Progenitor cell of endocrine pancreas (in vitro differentiated cells): Measurements from ENCODE around the gene CEP250. TPM values are rescaled to one million over a fixed set of nuclear protein-coding genes. Genes with fewer than 3 reads are reported as not detected.

Source experiments
- DNase-seq: peaks from one replicate; pipeline ENCODE4 v3.0.0; 2021; ENCODE audit warnings: low spot score; ENCODE audit not compliant: unreplicated experiment
- H3K27ac Mint-ChIP-seq: 2 replicates; pipeline ENCODE4 v1.8.0; 2021; ENCODE audit warnings: mild to moderate bottlenecking, moderate library complexity, mixed read lengths
- H3K27me3 Mint-ChIP-seq: 2 replicates; pipeline ENCODE4 v1.8.0; 2021; ENCODE audit warnings: mixed read lengths
- H3K36me3 Mint-ChIP-seq: 2 replicates; pipeline ENCODE4 v1.8.0; 2022; ENCODE audit warnings: mixed read lengths; ENCODE audit not compliant: insufficient read depth
- H3K4me1 Mint-ChIP-seq: 2 replicates; pipeline ENCODE4 v1.8.0; 2021; ENCODE audit warnings: low read depth, mixed read lengths
- H3K4me3 Mint-ChIP-seq: 2 replicates; pipeline ENCODE4 v1.8.0; 2021; ENCODE audit warnings: low read depth, mild to moderate bottlenecking, moderate library complexity, mixed read lengths
- H3K9me3 Mint-ChIP-seq: 2 replicates; pipeline ENCODE4 v1.8.0; 2021; ENCODE audit warnings: low read depth, mixed read lengths
- total RNA-seq: library from RNA; stranded (reverse); gene quantifications from 2 replicates; pipeline ENCODE4 v1.2.1, GENCODE V29; 2021
- TF ChIP-seq, protein P1 (sequence below): fragments of 200-600 bp; sonication (generic); IDR thresholded peaks from one replicate; pipeline ENCODE4 v1.5.0; 2021; ENCODE audit warnings: antibody characterized with exemption, mild to moderate bottlenecking; ENCODE audit not compliant: unreplicated experiment

The CEP250 gene
- total RNA-seq, 1 donor from 2014 or later = 76.9 TPM

DNA sequence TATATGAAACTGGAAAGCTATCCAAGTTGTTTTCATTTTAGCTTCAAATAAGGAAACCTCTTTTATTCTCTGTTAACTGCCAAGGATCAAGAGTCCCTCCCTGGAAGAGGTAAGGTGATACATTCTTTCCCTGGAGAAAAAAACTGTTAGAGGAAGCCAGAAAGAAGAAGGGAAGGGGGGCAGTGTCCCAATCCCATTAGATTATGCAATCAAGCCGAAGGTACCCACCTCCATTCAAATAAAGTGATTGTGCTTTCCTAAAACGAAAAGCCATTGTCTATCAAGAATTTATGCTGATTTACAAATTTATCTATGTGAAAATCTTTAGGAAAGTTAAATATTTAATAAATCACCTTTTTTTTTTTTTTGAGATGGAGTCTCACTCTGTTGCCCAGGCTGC lies 34.1 kb upstream of the CEP250 start:
- Mint-ChIP-seq H3K9me3 (no peaks in the 10 kb centered on the region), H3K36me3 (no peaks in the 10 kb centered on the region), H3K27ac (no peak overlapping the region), H3K27me3 (peaks cover 12% of the 10 kb centered on the region), H3K4me3 (no peak overlapping the region), H3K4me1 (no peaks in the 10 kb centered on the region)
- TF ChIP-seq, protein P1, sequence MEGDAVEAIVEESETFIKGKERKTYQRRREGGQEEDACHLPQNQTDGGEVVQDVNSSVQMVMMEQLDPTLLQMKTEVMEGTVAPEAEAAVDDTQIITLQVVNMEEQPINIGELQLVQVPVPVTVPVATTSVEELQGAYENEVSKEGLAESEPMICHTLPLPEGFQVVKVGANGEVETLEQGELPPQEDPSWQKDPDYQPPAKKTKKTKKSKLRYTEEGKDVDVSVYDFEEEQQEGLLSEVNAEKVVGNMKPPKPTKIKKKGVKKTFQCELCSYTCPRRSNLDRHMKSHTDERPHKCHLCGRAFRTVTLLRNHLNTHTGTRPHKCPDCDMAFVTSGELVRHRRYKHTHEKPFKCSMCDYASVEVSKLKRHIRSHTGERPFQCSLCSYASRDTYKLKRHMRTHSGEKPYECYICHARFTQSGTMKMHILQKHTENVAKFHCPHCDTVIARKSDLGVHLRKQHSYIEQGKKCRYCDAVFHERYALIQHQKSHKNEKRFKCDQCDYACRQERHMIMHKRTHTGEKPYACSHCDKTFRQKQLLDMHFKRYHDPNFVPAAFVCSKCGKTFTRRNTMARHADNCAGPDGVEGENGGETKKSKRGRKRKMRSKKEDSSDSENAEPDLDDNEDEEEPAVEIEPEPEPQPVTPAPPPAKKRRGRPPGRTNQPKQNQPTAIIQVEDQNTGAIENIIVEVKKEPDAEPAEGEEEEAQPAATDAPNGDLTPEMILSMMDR = no peak
- no peak for DNase-seq

DNA sequence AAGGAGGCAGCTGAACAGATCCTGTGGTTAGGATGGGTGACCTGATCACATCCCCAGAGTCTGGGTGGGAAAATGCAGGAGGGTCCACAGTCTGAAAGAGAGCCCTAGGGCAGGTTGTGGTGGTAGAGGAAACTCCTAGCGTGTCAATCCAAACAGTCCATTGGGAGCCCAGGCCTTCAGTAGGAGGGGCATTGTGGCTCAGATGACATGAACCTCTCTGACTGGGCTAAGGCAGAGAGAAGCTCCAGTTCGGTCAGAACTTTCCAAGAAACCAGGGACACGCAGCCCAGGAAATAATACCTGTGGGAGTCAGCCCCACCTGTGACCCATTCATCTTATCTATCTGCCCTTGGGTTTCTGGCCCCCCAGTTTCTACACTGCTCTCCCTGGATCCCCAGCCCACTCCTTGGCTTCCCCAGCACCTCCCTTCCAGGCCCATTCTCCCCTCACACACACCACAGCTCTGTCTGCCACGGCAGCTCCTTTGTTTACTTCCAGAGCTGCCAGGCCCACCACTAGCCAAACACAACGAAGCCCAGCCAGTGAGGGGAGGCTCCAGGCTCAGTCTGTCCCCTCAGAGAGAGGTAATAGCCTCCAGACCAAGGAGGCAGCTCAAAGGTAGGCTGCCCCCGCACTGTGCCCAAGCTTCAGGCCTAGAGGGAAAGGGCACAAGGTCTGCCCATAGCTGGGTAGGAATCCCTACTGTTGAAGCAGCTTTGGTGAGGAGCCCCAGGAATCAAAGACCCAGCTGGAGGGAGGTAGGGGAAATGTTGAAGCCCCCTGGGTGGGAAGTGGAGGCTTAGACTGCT lies 23.6 kb upstream of the CEP250 start:
- no peaks in the 10 kb centered on the region for H3K9me3 Mint-ChIP-seq
- no peaks in the 10 kb centered on the region for H3K27me3 Mint-ChIP-seq
- peaks cover 19% of the 10 kb centered on the region for H3K4me1 Mint-ChIP-seq
- DNase-seq = no peak
- TF ChIP-seq, protein P1 = no peak
- H3K36me3 Mint-ChIP-seq = no peaks in the 10 kb centered on the region
- peak overlapping the region; percentile 91 for H3K27ac Mint-ChIP-seq
- H3K4me3 Mint-ChIP-seq = no peak overlapping the region

DNA sequence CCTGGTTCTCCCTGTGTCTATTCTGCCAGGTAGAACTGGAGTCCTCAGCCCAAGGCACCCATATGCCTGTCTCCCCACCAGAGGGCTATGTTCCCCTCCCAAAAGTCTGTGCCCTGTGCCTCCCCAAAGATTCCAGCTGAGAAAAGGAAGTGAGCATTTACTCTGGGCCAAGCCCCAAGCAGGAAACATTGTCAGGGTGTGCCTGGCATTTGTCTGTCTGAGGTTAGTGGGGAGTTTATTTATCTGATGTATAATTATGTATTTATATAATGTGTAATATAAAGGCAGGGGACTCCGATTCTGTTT lies 23.0 kb upstream of the CEP250 start:
- Mint-ChIP-seq H3K4me1 (peaks cover 19% of the 10 kb centered on the region), H3K27me3 (no peaks in the 10 kb centered on the region), H3K36me3 (no peaks in the 10 kb centered on the region), H3K9me3 (no peaks in the 10 kb centered on the region), H3K4me3 (no peak overlapping the region), H3K27ac (peak overlapping the region; percentile 91)
- TF ChIP-seq, protein P1 = no peak
- no peak for DNase-seq

DNA sequence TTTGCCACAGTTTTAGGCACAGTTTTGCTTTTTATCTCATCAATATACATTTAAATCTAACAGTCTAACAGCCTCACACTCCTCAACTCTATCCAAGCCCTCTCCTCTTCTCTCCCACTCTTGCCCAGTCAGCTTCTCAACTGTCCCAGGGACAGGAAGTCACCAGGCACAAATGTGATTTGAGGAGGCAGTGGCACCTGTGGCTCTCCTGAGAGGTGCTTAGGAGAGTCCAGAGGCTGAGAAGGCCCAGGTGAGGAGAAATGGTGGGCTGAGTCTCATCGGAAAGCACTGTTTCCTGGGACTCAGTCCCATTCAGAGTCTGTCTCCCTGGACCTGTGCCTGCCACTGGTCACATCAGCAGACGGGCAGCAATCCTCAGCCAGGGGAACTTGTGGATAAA lies 22.1 kb upstream of the CEP250 start:
- TF ChIP-seq, protein P1 = no peak
- DNase-seq = no peak
- Mint-ChIP-seq H3K4me1 (peaks cover 19% of the 10 kb centered on the region), H3K9me3 (no peaks in the 10 kb centered on the region), H3K4me3 (no peak overlapping the region), H3K27ac (peak overlapping the region; percentile 83), H3K27me3 (no peaks in the 10 kb centered on the region), H3K36me3 (no peaks in the 10 kb centered on the region)

DNA sequence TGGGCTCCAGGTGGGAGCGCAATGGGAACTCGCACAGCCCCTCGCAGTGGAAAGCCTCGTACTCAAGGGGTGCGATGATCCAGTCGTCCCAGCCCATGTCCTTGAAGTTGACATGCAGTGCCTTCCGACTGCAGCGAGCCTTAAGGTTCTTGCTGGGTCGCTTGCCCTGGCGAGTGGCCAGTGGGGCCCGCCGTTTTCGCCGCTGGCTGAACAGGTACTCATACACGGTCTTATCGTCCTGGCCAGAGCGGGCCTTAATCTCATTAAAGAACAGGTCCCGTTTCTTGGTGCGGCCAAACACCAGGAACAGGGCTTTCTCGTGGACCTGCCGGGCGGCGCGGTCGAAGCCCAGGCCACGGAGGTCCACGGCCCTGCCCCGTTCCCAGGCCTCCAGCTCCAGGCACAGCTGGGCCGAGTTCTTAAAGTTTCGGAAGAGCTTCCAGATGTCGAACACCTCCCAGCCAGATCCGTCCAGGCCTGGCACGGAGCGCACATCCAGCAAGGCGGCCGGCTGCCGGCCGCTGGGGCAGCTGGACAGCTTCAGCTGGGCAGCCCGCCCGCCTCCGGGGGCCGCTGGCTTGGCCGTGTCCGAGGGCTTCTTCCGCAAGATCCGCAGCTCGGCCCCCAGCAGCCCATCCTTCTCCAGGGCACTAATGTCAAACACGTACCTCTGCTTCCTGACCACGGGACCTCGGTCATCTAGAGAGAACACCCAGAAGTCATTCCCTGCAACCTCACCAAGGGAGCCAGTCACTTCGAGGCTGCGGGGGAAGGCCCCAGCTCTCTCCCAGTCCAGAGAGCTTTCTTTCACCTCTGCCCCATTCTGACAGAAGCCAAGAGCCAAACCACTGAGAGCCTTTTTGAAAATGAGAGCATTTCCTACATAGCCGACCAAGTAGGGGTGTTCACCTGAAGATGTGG lies 21.1 kb upstream of the CEP250 start:
- H3K9me3 Mint-ChIP-seq = no peaks in the 10 kb centered on the region
- no peaks in the 10 kb centered on the region for H3K36me3 Mint-ChIP-seq
- no peaks in the 10 kb centered on the region for H3K27me3 Mint-ChIP-seq
- TF ChIP-seq, protein P1 = no peak
- no peak overlapping the region for H3K27ac Mint-ChIP-seq
- H3K4me1 Mint-ChIP-seq = peaks cover 20% of the 10 kb centered on the region
- H3K4me3 Mint-ChIP-seq = no peak overlapping the region
- DNase-seq = no peak
